IMR-90 (cell line): ENCODE results near the gene FAM76A. TPM values are rescaled to one million over a fixed set of nuclear protein-coding genes. Genes with fewer than 3 reads are reported as not detected.

Experiments used
- ATAC-seq: fragments of 200-7000 bp; cut with Tn5 transposase; 2 replicates; pipeline ENCODE4 v1.9.1; 2020; ENCODE audit warnings: low read depth, mild to moderate bottlenecking, moderate library complexity
- BruUV-seq: library from RNA; stranded (reverse); fragments of 400-500 nt; replicated peaks from 2 replicates; lab custom pipeline; 2021; lab: Mats Ljungman, UMichigan
- CTCF ChIA-PET: fragments of 300-600 bp; formaldehyde crosslinking; extraction: SDS; loops from one replicate; lab custom pipeline; 2021; ENCODE audit warnings: antibody characterized with exemption; lab: Yijun Ruan, JAX
- POLR2A ChIA-PET: fragments of 300-600 bp; sonication (Branson Sonifier 250); formaldehyde crosslinking; loops from one replicate; lab custom pipeline; 2022; ENCODE audit warnings: antibody characterized with exemption; ENCODE audit not compliant: unreplicated experiment; lab: Charles Lee
- DNase-seq: peaks from one replicate; pipeline ENCODE4 v3.0.0; 2013
- H2AFZ ChIP-seq: replicated peaks from 2 replicates; pipeline ENCODE3; 2013; ENCODE audit warnings: low read length, mild to moderate bottlenecking; ENCODE audit not compliant: poor library complexity
- H2AK5ac ChIP-seq: 2 replicates; pipeline ENCODE4 v1.6.1; 2013; ENCODE audit warnings: low read depth, low read length, inconsistent platforms
- H2AK9ac ChIP-seq: replicated peaks from 2 replicates; pipeline ENCODE3; 2013; ENCODE audit warnings: mild to moderate bottlenecking, low read depth, low read length, moderate library complexity; ENCODE audit not compliant: poor library complexity
- H2BK120ac ChIP-seq: 2 replicates; pipeline ENCODE4 v1.6.1; 2013; ENCODE audit warnings: low read depth, low read length, inconsistent platforms
- H2BK15ac ChIP-seq: 3 replicates; pipeline ENCODE4 v1.6.1; 2013; ENCODE audit warnings: low read depth, low read length, inconsistent platforms
- H2BK20ac ChIP-seq: 2 replicates; pipeline ENCODE4 v1.6.1; 2013; ENCODE audit warnings: low read depth, mild to moderate bottlenecking, inconsistent platforms, low read length, moderate library complexity
- H2BK5ac ChIP-seq: 2 replicates; pipeline ENCODE4 v1.6.1; 2013; ENCODE audit warnings: mild to moderate bottlenecking, low read depth, low read length, inconsistent platforms; ENCODE audit not compliant: poor library complexity, severe bottlenecking
- H3K14ac ChIP-seq: replicated peaks from 2 replicates; pipeline ENCODE4 v1.6.1; 2013; ENCODE audit warnings: low read depth, low read length, inconsistent platforms
- H3K18ac ChIP-seq: 2 replicates; pipeline ENCODE4 v1.6.1; 2013; ENCODE audit warnings: low read depth, low read length, control low read depth
- H3K23ac ChIP-seq: 2 replicates; pipeline ENCODE4 v1.6.1; 2013; ENCODE audit warnings: low read depth, low read length, inconsistent platforms
- H3K27ac ChIP-seq: 2 replicates; pipeline ENCODE4 v1.5.1; 2013; ENCODE audit warnings: mild to moderate bottlenecking, control low read depth, low read length; ENCODE audit not compliant: insufficient read depth
- H3K27me3 ChIP-seq: 2 replicates; pipeline ENCODE4 v1.6.1; 2013; ENCODE audit warnings: low read length; ENCODE audit not compliant: control insufficient read depth, insufficient read depth
- H3K36me3 ChIP-seq: 2 replicates; pipeline ENCODE4 v1.6.1; 2013; ENCODE audit warnings: low read length, mixed read lengths; ENCODE audit not compliant: control insufficient read depth, insufficient read depth
- H3K4ac ChIP-seq: 2 replicates; pipeline ENCODE4 v1.6.1; 2013; ENCODE audit warnings: low read depth, low read length, inconsistent platforms
- H3K4me1 ChIP-seq: 2 replicates; pipeline ENCODE4 v1.6.1; 2013; ENCODE audit warnings: low read length, mixed read lengths; ENCODE audit not compliant: control insufficient read depth, insufficient read depth
- H3K4me2 ChIP-seq: 2 replicates; pipeline ENCODE4 v1.6.1; 2013; ENCODE audit warnings: low read depth, mild to moderate bottlenecking, control low read depth, low read length, moderate library complexity
- H3K4me3 ChIP-seq: 2 replicates; pipeline ENCODE4 v1.5.1; 2013; ENCODE audit warnings: low read depth, mild to moderate bottlenecking, control low read depth, low read length, moderate library complexity; ENCODE audit not compliant: insufficient read depth
- H3K56ac ChIP-seq: 2 replicates; pipeline ENCODE4 v1.6.1; 2013; ENCODE audit warnings: low read length, inconsistent platforms; ENCODE audit not compliant: insufficient read depth; ENCODE audit errors: extremely low read depth
- H3K79me1 ChIP-seq, 2 experiments: 2 replicates each; pipeline ENCODE4 v1.6.1; 2013; ENCODE audit warnings: low read length in 2 of 2, inconsistent platforms in 1 of 2, low read depth in 1 of 2
- H3K9ac ChIP-seq: 2 replicates; pipeline ENCODE4 v1.6.1; 2013; ENCODE audit warnings: low read depth, low read length, control low read depth
- H3K9me1 ChIP-seq: 2 replicates; pipeline ENCODE4 v1.6.1; 2013; ENCODE audit warnings: low read length, inconsistent platforms; ENCODE audit not compliant: insufficient read depth
- H3K9me3 ChIP-seq: 2 replicates; pipeline ENCODE4 v1.6.1; 2013; ENCODE audit warnings: low read length; ENCODE audit not compliant: control insufficient read depth, insufficient read depth
- H4K20me1 ChIP-seq: 2 replicates; pipeline ENCODE4 v1.6.1; 2013; ENCODE audit warnings: low read length, inconsistent platforms; ENCODE audit not compliant: insufficient read depth
- H4K5ac ChIP-seq: 2 replicates; pipeline ENCODE4 v1.6.1; 2013; ENCODE audit warnings: mild to moderate bottlenecking, low read depth, low read length, control low read depth
- H4K8ac ChIP-seq, 2 experiments: 2 replicates each; pipeline ENCODE4 v1.6.1; 2013; ENCODE audit warnings: low read depth in 2 of 2, low read length in 2 of 2, control low read depth in 1 of 2, inconsistent platforms in 1 of 2
- H4K91ac ChIP-seq: 2 replicates; pipeline ENCODE4 v1.6.1; 2013; ENCODE audit warnings: low read depth, low read length, inconsistent platforms; ENCODE audit not compliant: insufficient read depth
- MAFK ChIP-seq: IDR thresholded peaks from 2 replicates; pipeline ENCODE4 v1.6.1; 2012; ENCODE audit warnings: low read depth, low read length, improper control_type of control experiment
- MAZ ChIP-seq: IDR thresholded peaks from 2 replicates; pipeline ENCODE4 v1.6.1; 2012; ENCODE audit warnings: low read depth, mild to moderate bottlenecking, low read length, improper control_type of control experiment, moderate library complexity, borderline replicate concordance
- WGBS, 2 experiments: methylation state at CpG; one replicate each; pipeline versions ENCODE4 v1.1.5 to v1.1.7; 2013; ENCODE audit warnings: missing lambda C conversion rate in 2 of 2; ENCODE audit not compliant: insufficient read length in 1 of 2; ENCODE audit errors: extremely low coverage in 2 of 2; 5-methylcytosine and 5-hydroxymethylcytosine counted together
- dilution Hi-C: fragments of 300-500 bp; cut with HindIII; formaldehyde crosslinking; loops from one replicate; pipeline ENCODE4 v1.14.3; 2018; ENCODE audit warnings: low sequenced_read_pairs; ENCODE audit not compliant: unreplicated experiment
- in situ Hi-C: fragments of 300-500 bp; cut with MboI; formaldehyde crosslinking; loops from 3 replicates; pipeline ENCODE4 v1.14.3; 2019; ENCODE audit warnings: low sequenced_read_pairs, inconsistent platforms, mixed read lengths
- intact Hi-C: fragments of 100-400 bp; cut with micrococcal nuclease; formaldehyde crosslinking; loops from 2 replicates; pipeline ENCODE4 v1.10.0; 2022
- polyA plus RNA-seq, 3 experiments: library from polyadenylated mRNA; depleted of rRNA; stranded (reverse); fragments of >200 nt; gene quantifications; 2 replicates each; pipeline ENCODE4 v1.2.3, GENCODE V29; 2012; ENCODE audit warnings: low replicate concordance in 1 of 3
- total RNA-seq: library from RNA; depleted of rRNA; stranded (reverse); fragments of >200 nt; gene quantifications from 2 replicates; pipeline ENCODE4 v1.2.3, GENCODE V29; 2012

FAM76A gene
- total and polyA plus RNA-seq, 2 of the 4 experiments (the other 2 are of a cell fraction), result 2.3 to 10.0 TPM

DNA sequence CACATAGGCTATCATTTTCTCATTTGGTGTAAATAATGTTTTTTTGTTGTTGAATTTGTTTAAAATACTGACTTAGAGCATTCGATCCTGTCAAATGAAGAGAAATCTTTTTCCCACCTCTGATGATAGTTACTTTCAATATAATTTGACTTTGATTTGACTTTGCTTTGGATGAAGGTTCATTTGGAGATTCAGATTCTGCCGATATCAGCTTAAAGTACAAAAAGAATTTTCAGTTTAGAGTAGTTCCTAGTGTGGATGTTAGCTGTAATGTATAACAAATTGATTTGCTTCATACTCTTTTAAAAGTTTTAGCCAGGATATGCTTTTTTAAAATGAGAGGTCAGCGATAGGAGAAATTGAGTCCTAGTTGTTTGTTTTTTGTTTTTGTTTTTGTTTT, 57.2 kb downstream of the FAM76A start:
- intact Hi-C loops (no loop called here), dilution Hi-C loops (no loop called here), in situ Hi-C loops (no loop called here)
- Histone ChIP-seq H4K91ac (no peak overlapping the region), H3K9me1 (peaks cover 17% of the 10 kb centered on the region), H2BK15ac (no peak overlapping the region), H4K5ac (no peak overlapping the region), H2AFZ (no peak overlapping the region), H3K9me3 (no peaks in the 10 kb centered on the region), H3K23ac (no peak overlapping the region), H2BK120ac (no peak overlapping the region), H3K27me3 (no peaks in the 10 kb centered on the region), H2AK9ac (no peak overlapping the region), H3K79me1 (peaks cover 19 to 91% of the 10 kb centered on the region in 2 experiments; a peak in 3 of 4 replicates), H2BK5ac (no peak overlapping the region), H4K20me1 (peaks cover 45% of the 10 kb centered on the region), H3K14ac (no peak overlapping the region), H3K4ac (no peak overlapping the region), H3K4me1 (peaks cover 4% of the 10 kb centered on the region), H3K27ac (no peak overlapping the region), H4K8ac (no peak overlapping the region), H3K36me3 (peaks cover 2% of the 10 kb centered on the region; the same call in 1 of the 2 replicates), H3K18ac (no peak overlapping the region), H3K4me3 (no peak overlapping the region), H2AK5ac (no peak overlapping the region), H3K56ac (no peak overlapping the region), H3K9ac (no peak overlapping the region), H2BK20ac (no peak overlapping the region), H3K4me2 (no peak overlapping the region)
- no peak for DNase-seq
- CTCF ChIA-PET, result no interaction called here
- no peak for ATAC-seq
- POLR2A ChIA-PET, result no interaction called here
- TF ChIP-seq MAFK (peak; percentile 74), MAZ (no peak)
- no TSS peak for BruUV-seq
- WGBS, 2 experiments, result no CpG with 5 or more reads among the region's 3 CpGs
